Measurements from ENCODE around the gene HOXD13.

Gene HOXD13

DNA sequence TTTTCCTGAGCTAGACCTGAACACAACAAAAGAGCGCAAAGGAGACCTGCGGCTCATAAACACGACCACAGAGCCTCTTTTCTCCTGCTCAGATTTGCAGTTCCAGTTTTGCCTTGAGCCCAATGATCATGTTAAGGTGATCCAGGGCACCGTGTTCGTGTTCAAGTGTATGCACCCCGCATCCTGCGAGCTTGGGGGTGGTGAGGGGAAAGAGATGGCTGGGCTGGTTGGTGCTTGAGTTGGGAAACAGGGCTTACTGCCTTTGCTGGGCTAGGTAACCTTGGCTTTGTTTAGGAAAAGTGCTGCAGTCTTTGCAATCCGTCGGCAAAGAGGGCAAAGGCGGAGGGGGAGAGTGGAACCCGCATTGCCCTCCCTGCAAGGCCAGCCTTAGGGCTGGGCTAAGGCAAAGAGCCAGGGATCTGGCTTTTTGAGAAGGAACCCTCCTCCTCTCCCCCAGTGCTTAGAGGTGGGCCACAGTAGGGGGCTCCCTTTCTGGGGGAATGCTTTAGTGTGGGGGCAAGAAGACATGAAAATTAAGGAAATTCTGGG lies 25.4 kb downstream of the HOXD13 start (continued):
- TF ChIP-seq ZNF513 (tag by site-specific recombination; IDR thresholded peaks at IDR 0.05), result no peak
- TF ChIP-seq MEIS1 (CRISPR knock-in tag; IDR thresholded peaks at IDR 0.05; ENCODE audit: borderline replicate concordance), result no peak
- TF ChIP-seq ZSCAN5A (tag by site-specific recombination; IDR thresholded peaks at IDR 0.05), result no peak
- no peak for TF ChIP-seq SETDB1 (IDR thresholded peaks at IDR 0.05; ENCODE audit: insufficient read length, low read length)
- no peak for TF ChIP-seq ZNF214 (tag by site-specific recombination; IDR thresholded peaks at IDR 0.05; ENCODE audit: borderline replicate concordance)
- TF ChIP-seq ZNF10 (tag by site-specific recombination; IDR thresholded peaks at IDR 0.05), result no peak

DNA sequence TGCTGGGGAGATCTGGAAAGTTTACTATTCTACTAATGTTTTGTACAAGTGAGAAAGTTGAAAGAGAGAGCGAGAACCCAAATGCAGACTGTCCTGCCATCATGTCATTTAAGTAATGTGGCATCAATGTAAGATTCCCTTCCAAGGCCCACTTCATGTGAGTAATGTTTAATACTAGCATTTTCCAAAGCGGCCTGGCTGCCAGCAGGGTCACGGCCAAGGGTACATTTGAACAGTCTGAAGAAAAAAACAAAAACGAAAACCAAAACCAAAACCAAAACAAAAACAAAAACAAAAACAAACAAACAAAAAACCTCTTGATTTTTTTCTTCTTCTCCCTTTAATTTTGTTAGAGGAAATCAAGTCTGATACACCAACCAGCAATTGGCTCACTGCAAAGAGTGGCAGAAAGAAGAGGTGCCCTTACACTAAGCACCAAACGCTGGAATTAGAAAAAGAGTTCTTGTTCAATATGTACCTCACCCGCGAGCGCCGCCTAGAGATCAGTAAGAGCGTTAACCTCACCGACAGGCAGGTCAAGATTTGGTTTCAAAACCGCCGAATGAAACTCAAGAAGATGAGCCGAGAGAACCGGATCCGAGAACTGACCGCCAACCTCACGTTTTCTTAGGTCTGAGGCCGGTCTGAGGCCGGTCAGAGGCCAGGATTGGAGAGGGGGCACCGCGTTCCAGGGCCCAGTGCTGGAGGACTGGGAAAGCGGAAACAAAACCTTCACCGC lies 26.2 kb downstream of the HOXD13 start:
- Histone ChIP-seq H3K4me1 (ENCODE audit: control insufficient read depth, insufficient read depth, low read length) (no peaks in the 10 kb centered on the region), H3K36me3 (ENCODE audit: control insufficient read depth in 2 of 2, insufficient read depth in 1 of 2, low read length in 2 of 2) (peaks cover 9 to 98% of the 10 kb centered on the region in 2 experiments; a peak in 2 of 3 replicates), H3K4me3 (ENCODE audit: low read depth, low read length) (no peak overlapping the region), H3K9me3 (ENCODE audit: control insufficient read depth, insufficient read depth, low read depth, low read length) (no peaks in the 10 kb centered on the region), H3K27ac (ENCODE audit: extremely low read depth, low read depth, low read length) (no peak overlapping the region)
- CTCF ChIA-PET, result interaction anchor here (0.6 to 1.0 kb wide), 2 partner anchors 13 to 699 kb away, joined by 3 read pairs; no protein-coding TSS in a partner anchor
- no peak for TF ChIP-seq HOXD13 (CRISPR knock-in tag; IDR thresholded peaks at IDR 0.05; ENCODE audit: borderline replicate concordance)
- TF ChIP-seq ZNF148 (tag by site-specific recombination; IDR thresholded peaks at IDR 0.05; ENCODE audit: borderline replicate concordance), result no peak
- no peak for TF ChIP-seq ZNF394 (tag by site-specific recombination; IDR thresholded peaks at IDR 0.05; ENCODE audit: borderline replicate concordance)
- no peak for TF ChIP-seq ZSCAN5A (tag by site-specific recombination; IDR thresholded peaks at IDR 0.05)
- no peak for TF ChIP-seq ZNF585B (tag by site-specific recombination; IDR thresholded peaks at IDR 0.05)
- no peak for TF ChIP-seq SCRT1 (tag by site-specific recombination; IDR thresholded peaks at IDR 0.05; ENCODE audit: borderline replicate concordance)
- TF ChIP-seq ZNF768 (tag by site-specific recombination; IDR thresholded peaks at IDR 0.05), result no peak
- TF ChIP-seq KLF9 (tag by site-specific recombination; IDR thresholded peaks at IDR 0.05; ENCODE audit: low read depth), result no peak
- TF ChIP-seq ZEB2 (tag by site-specific recombination; IDR thresholded peaks at IDR 0.05), result no peak
- TF ChIP-seq, protein P1, sequence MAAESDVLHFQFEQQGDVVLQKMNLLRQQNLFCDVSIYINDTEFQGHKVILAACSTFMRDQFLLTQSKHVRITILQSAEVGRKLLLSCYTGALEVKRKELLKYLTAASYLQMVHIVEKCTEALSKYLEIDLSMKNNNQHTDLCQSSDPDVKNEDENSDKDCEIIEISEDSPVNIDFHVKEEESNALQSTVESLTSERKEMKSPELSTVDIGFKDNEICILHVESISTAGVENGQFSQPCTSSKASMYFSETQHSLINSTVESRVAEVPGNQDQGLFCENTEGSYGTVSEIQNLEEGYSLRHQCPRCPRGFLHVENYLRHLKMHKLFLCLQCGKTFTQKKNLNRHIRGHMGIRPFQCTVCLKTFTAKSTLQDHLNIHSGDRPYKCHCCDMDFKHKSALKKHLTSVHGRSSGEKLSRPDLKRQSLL (tag by site-specific recombination; IDR thresholded peaks at IDR 0.05), result no peak
- POLR2A ChIA-PET, result no interaction called here
